ENCODE data around the gene SELL. TPM values are rescaled to one million over a fixed set of nuclear protein-coding genes. Genes with fewer than 3 reads are reported as not detected.

Gene SELL
- total and polyA plus RNA-seq, 11 donors, result 0.34 to 10.6 (median 1.7) TPM

- Histone ChIP-seq H3K4me1 (peaks cover 0 to 11% (median 2%) of the 10 kb centered on the region in 12 donors), H3K4me3 (no peak overlapping the region), H3K27me3 (peaks cover 0 to 5% (median 0%) of the 10 kb centered on the region in 9 donors), H3K36me3 (no peaks in the 10 kb centered on the region), H3K27ac (no peak overlapping the region), H3K9me3 (no peaks in the 10 kb centered on the region)
- intact Hi-C loops (cut with DNase I), result loop anchor here in 1 of 10 donors (10.0 kb wide), 1 partner anchor 1155 kb away; no protein-coding TSS in a partner anchor
- ATAC-seq (no peak), DNase-seq (no peak)
- WGBS, 4 donors, result 83 to 90% (median 86%) methylated on average over 1 of the region's 1 CpG
- no peak for TF ChIP-seq CTCF (IDR thresholded peaks at IDR 0.05)
- TF ChIP-seq POLR2A (IDR thresholded peaks at IDR 0.05), result no peak
Measured at GRCh38 chr1:169750041-169750440, 38.6 kb upstream of the SELL start.

- TF ChIP-seq CTCF (IDR thresholded peaks at IDR 0.05) (no peak), POLR2A (IDR thresholded peaks at IDR 0.05) (no peak)
- no peak for DNase-seq
- Histone ChIP-seq H3K4me1 (peaks cover 0 to 22% (median 5%) of the 10 kb centered on the region in 12 donors), H3K27me3 (peaks cover 0 to 5% (median 0%) of the 10 kb centered on the region in 9 donors), H3K36me3 (no peaks in the 10 kb centered on the region), H3K4me3 (no peak overlapping the region), H3K27ac (no peak overlapping the region), H3K9me3 (no peaks in the 10 kb centered on the region)
- no peak for ATAC-seq
- intact Hi-C loops (cut with DNase I), result no loop called here
- WGBS, 4 donors, result 89 to 96% (median 92%) methylated on average over 2 of the region's 2 CpGs
Measured at GRCh38 chr1:169746550-169746949, 35.1 kb upstream of the SELL start.

GRCh38 chr1:169745015-169745861 lies 33.8 kb upstream of the SELL start:
- intact Hi-C loops (cut with DNase I), result no loop called here
- ATAC-seq, result peak in 3 of 4 donors; percentile 49 to 83 (median 58)

More at GRCh38 chr1:169745015-169745861, 33.8 kb upstream of the SELL start:
- Histone ChIP-seq H3K27ac (peak overlapping the region in 1 of 12 donors; percentile 42), H3K4me3 (no peak overlapping the region), H3K4me1 (peaks cover 0 to 35% (median 10%) of the 10 kb centered on the region in 12 donors), H3K9me3 (no peaks in the 10 kb centered on the region), H3K36me3 (no peaks in the 10 kb centered on the region), H3K27me3 (no peaks in the 10 kb centered on the region)
- TF ChIP-seq POLR2A (IDR thresholded peaks at IDR 0.05) (no peak), CTCF (IDR thresholded peaks at IDR 0.05) (no peak)
- DNase-seq, result peak in 2 of 5 donors; percentile 10 to 28
- WGBS, 4 donors, result 36 to 40% (median 39%) methylated on average over 5 of the region's 5 CpGs

Measured in heart left ventricle (tissue), 16 donors.